GM18508 (cell line): Measurements from ENCODE around the gene ERGIC1.

Experiments
- ATAC-seq: cut with Tn5 transposase; IDR thresholded peaks from one replicate; pipeline ENCODE4 v1.9.1; 2021; ENCODE audit warnings: moderate number of reproducible peaks; ENCODE audit not compliant: insufficient read depth, unreplicated experiment

The ERGIC1 gene

GRCh38 chr5:172999974-173000373, 165.9 kb downstream of the ERGIC1 start:
- no peak for ATAC-seq

- no peak for ATAC-seq
These were observed 167.3 kb downstream of the ERGIC1 start for GRCh38 chr5:173001229-173001841.
